ENCODE data around the gene COX19. TPM values are rescaled to one million over a fixed set of nuclear protein-coding genes. Genes with fewer than 3 reads are reported as not detected.

COX19 gene
- total RNA-seq, 1 donor from 2014 or later, result 5.4 TPM

- TF ChIP-seq CTCF (conservative IDR thresholded peaks at IDR 0.05; ENCODE audit: low read depth, low read length), result no peak
These were observed 23.3 kb downstream of the COX19 start for GRCh38 chr7:951881-952547.

GRCh38 chr7:949021-949934 is 26.1 kb downstream of the COX19 start:
- no peak for DNase-seq (ENCODE audit: low read depth)
- H3K4me3 ChIP-seq (ENCODE audit: low read depth, low read length), result no peak overlapping the region
- no peak for TF ChIP-seq CTCF (conservative IDR thresholded peaks at IDR 0.05; ENCODE audit: low read depth, low read length)

More at GRCh38 chr7:951881-952547, 23.3 kb downstream of the COX19 start:
- H3K4me3 ChIP-seq (ENCODE audit: low read depth, low read length), result no peak overlapping the region
- no peak for DNase-seq (ENCODE audit: low read depth)

GRCh38 chr7:947391-948210 is 27.7 kb downstream of the COX19 start:
- H3K4me3 ChIP-seq (ENCODE audit: low read depth, low read length), result no peak overlapping the region
- no peak for TF ChIP-seq CTCF (conservative IDR thresholded peaks at IDR 0.05; ENCODE audit: low read depth, low read length)
- no peak for DNase-seq (ENCODE audit: low read depth)

- DNase-seq (ENCODE audit: low read depth), result no peak
- no peak for TF ChIP-seq CTCF (conservative IDR thresholded peaks at IDR 0.05; ENCODE audit: low read depth, low read length)
- no peak overlapping the region for H3K4me3 ChIP-seq (ENCODE audit: low read depth, low read length)
These were observed 28.9 kb downstream of the COX19 start for GRCh38 chr7:946256-946996.

GRCh38 chr7:945556-946255 is 29.6 kb downstream of the COX19 start:
- peak overlapping the region; percentile 8 for H3K4me3 ChIP-seq (ENCODE audit: low read depth, low read length)
- TF ChIP-seq CTCF (conservative IDR thresholded peaks at IDR 0.05; ENCODE audit: low read depth, low read length), result no peak
- DNase-seq (ENCODE audit: low read depth), result no peak

- no peak for DNase-seq (ENCODE audit: low read depth)
- H3K4me3 ChIP-seq (ENCODE audit: low read depth, low read length), result peak overlapping the region; percentile 8
- no peak for TF ChIP-seq CTCF (conservative IDR thresholded peaks at IDR 0.05; ENCODE audit: low read depth, low read length)
These were observed 30.2 kb downstream of the COX19 start for GRCh38 chr7:945147-945555.
